ENCODE data around the gene DDX20.
"Not testable (repeated sequence)": the region's sequence is repeated elsewhere in the genome, so short reads cannot be mapped to it uniquely, and the experiment has no call there.

Gene DDX20

DNA sequence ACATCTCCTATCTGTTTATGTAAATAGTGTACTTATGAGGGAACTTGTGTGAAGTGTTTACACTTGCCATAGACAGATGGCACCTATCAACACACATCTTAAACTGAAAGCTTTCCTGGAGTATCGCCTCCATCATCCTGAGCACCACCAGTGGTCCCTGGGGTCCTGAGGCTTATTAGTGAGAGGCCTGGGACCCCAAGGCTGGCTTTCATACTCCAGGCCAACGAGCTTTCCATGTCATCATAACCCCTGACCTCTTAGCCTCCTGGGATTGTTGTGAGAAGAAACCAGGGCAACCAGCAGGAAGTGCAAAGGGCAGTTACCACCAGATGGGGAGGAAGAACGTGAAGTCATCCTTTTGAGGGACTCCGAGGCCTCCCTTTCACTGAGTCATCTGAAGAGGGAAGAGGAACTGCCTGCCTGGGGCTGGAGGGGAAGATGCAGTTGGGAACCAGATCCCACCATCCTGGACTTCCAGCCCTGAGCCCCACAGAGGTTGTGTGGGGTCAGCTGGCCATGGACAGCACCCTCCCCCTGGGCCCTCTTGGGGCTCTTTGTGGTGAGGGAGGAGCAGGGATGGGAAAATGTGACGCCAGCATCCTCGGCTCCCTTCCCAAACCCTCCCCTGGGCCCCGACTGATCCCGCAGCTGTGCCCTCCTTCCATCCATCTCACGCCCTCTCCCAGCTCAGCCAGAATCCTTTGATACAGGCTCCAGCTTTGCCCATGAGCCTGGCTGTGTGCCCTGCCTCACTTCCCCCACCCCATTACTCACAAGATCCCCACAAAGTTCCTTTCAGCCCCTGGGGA, 22.3 kb upstream of the DDX20 start:
- no peak for DNase-seq (ENCODE audit: low spot score)

DNA sequence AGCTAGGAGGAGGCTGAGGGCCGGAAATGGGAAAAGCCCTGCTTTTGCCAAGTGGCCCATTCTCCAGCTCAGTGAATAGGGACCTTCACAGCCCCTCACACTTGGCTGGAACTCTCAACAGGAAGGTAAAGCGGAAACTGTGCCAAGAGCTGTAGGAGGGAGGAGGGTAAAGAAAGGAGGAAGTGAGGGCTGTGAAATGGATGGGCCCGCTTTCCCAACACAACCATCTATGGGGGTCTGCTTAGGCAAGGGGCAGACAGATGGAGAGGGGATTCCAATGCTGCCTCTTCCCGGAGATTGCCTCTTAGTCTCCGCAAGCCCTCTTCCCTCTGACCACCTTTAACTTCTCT, 21.7 kb upstream of the DDX20 start:
- no peak for DNase-seq (ENCODE audit: low spot score)

DNA sequence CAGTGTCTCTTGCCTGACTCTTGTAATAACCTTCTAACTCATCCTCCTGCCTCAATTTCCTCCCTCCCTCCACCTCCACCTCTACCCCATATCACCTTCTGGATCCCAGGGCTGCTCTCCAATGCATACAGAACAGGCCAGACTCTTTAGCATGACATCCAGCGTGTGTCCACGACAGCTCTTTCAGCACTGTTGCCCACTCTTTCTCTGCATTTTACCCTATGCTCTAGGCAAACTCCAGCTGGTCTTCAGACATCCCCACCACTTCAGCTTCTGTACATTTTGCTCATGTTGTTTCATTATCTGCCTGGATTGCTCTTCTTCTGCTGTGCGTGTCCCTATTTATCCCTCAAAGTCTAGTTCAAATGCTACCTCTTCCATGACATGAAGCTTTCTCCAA, 21.3 kb upstream of the DDX20 start:
- DNase-seq (ENCODE audit: low spot score): no peak

DNA sequence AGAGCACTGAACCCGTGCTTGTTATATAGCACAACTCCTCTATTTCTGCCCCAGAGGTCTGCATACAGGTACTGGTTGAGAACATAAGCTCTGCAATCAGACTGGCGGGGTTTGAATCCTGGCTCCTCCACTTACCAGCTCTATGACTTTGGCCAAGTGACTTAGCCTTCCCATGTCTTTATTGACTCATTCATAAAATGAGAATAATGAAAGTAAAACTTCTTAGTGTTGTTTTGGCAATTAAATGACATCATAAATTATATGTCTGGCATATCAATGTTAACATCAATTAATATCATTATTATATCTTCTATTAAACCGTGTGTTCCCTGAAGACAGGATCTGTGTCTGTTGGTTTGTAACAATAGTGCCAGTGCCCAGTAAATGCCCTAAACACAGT, 20.8 kb upstream of the DDX20 start:
- no peak for DNase-seq (ENCODE audit: low spot score)

DNA sequence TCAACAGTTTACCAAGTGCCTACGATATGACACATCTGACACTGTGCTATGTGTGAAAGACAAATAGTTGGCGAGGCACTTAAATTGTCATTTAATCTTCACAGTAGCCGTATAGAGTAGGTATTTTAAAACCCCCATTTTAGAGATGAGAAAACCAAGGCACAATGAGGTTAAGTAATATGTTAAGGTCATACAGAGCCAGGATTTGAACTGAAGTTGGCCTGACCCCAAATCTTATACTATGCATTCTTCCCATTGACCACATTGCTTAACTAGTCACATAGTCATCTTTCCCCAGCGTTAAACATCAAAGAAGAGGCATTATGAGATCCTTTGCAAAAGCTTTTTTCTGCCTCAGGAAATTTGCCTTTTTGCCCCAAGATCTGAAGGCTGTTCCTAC, 20.4 kb upstream of the DDX20 start:
- no peak for DNase-seq (ENCODE audit: low spot score)

DNA sequence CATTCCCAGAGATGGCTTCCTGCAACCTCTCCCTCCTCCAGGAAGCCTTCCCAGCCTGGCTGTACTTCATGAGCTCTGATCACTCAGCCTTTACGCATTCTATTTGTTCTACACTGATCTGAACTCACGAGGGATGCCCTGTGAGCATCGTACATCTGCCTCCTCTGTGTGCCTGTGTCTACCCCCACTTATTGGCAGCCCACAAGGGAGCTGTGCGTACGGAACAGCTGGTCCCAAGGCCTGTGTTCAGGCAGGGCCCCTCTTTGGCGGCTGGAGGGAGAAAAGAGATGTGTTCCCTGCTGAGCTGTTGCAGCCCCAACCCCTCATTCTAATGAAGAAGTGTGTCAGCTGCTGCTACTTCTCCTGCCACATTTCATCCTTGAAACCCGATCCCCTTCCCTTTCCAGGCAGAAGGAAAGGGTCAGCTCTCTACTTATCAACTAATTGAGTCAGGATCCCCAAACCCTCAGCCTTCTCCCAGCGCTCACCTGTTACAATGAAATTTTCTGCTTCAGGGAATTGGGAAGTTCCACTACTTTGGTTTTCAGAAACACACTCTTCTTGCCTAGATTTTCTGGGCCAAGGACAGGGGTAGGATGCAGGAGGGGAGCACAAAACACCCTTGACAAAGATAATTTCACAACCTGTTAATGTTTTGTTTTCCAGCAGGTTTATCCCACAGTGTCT, 19.7 kb upstream of the DDX20 start:
- DNase-seq (ENCODE audit: low spot score): no peak

DNA sequence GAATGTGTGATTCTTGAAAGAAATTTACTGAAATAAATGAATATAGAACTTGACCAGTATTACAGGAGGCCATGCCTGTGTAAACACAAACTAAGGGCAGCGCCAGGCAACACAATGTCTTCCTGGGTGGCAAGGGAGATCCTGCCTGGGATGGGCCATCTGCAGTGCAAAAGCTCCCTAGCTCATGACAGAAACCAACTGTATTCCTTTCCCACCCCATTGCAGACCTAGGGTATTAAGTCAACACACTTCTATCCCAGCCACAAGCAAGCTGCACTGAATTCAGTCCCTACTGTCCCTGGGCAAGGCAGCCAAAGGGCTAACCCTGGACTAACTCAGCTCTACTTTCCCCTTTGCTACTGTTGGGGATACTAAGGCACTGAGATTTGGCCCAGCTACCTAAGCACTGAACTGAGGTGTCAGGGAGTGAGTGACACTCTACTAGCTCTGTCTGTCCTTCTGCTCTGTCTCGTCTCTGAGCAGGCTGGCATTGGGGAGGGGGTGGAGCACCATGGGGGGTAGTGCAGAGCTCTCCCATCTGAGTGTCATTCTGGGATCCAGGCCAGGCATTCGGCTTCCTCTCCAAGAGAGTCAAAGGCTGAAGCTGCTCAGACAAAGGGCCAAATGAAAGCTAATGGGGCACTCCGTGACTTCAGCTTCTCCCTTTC, 19.0 kb upstream of the DDX20 start:
- no peak for DNase-seq (ENCODE audit: low spot score)

DNA sequence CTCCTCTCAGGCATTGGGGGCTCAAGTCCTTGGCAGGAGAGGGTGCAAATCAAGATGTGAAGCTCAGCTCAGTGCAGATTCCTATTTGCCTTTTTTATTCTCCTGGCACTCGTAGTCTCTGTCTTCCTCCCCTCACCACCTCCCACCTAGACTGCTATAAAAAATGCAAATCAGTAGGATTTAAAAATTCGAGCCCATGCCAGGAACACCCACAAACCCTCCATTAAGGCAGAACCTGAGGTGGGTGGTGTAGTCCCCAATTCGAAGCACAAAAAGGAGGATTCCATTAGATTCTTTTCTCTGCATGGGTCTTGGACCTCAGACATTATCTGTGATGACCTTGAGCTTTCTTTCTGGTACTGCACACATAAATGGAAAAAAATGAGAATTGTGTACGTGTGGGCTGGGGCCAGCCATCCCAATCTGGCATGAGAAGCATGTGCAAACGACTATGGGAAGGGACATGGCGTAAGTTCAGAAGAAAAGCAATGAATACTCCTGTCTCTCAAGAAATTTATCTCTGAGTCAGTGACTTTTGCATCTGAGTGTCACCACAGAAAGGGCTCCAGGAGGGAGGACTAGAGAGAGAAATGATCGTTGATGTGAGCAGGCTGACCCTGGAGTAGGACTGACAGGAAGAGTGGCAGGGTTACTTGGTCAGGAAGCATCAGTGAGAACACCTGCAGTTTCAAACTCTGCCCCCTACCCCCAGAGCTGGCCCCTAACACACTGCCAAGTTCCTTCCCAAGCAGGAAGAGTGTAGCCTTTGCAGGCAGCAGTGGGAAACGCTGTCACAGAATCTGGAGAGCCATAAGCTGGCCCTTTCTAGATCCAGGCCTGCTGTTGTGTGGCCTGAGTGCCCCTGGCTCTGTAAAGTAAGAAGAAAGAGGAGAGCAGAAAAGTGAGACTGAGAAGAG, 18.2 kb upstream of the DDX20 start:
- no peak for DNase-seq (ENCODE audit: low spot score)

DNA sequence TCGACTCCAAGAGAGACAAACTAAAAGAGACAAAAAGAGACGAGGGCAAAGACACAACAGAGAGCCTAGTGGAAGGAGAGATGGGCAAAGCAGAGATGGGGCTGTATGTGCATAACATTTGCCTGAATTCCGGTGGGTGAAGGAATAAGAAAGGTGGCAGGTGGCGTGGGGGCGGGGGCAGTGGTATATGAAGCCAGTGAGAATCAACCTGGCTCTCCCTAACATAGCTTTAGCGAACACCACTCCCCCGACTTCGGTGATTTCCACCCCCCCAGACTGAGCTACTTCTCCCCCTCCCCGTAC, 17.6 kb upstream of the DDX20 start:
- no peak for DNase-seq (ENCODE audit: low spot score)

DNA sequence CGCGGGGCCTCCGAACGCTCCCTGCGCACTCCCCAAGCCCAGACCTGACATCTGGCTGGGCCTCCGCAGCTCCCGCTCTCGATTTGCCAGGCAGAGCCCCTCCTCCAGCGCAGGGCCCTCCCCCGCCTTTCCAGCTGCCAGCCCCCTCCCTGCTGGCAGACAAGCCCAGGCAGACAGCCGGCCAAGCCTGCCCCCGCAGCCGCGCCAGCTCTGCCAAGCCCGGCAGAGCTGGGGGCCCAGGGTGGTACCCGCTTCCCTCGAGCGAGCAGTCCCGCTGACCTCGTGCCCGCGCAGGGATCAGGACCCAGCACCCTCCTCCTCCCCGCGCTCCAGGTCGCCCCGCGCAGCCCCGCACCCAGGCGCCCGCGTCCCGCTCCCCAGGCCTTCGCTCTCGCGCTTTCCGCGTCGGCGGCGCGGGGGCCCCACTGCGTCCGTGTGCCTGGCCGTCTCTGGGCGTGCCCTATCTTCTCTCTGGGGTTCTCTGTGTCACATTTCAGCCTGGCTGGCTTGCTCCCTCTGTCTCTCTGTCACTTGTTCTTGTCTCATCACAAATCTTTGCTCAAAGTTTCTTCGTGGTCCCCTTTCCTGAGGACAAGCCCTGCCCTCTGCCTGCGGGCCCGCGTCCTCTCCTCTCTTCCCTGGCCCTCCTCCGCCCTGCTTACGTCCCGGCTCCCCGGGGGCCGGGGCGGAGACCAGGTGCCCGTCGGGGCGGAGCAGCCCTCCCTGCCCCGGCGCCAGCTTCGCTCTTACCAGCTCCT, 17.1 kb upstream of the DDX20 start:
- no peak for DNase-seq (ENCODE audit: low spot score)

DNA sequence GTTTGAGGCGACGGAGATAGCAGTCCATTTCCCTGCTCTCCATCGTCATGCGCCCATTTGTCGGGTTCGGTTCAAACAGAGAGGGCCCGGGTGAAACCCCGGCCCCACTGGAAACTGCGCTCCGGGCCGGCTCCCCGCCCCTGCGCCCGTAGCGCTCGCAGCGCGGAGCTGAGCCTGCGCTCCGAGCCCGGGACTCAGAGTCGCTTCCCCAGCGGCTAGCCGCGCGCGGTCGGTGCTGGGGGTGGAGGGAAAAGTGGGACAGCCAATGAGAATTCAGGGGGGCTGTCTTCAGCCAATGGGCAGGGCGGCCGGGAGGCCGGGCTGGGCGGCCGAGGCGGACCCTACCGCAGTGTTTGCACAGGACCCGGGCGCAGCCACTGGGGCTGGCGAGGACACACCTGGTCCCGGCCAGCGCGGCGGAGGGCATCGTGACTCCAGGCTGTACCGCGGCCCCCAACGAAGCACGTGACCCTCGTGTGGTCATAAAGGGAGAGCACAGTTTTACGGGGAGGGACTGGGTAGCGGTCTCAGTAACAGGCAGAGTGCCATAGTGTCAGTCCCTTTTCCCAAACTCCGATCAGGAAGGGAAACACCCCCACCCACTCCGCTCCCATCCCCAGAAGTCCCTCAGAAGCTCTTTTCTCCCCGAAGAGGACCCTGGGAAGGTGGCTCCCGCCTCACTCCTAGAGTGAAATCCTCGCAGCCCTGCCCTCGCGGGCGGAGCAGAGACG, 16.3 kb upstream of the DDX20 start, which contains the start of gene INKA2:
Gene INKA2 (minus strand): TSS at position 202 of the 731 bp plus-strand sequence. CDS start 153 bp downstream, at position 49.
- DNase-seq (ENCODE audit: low spot score): no peak

DNA sequence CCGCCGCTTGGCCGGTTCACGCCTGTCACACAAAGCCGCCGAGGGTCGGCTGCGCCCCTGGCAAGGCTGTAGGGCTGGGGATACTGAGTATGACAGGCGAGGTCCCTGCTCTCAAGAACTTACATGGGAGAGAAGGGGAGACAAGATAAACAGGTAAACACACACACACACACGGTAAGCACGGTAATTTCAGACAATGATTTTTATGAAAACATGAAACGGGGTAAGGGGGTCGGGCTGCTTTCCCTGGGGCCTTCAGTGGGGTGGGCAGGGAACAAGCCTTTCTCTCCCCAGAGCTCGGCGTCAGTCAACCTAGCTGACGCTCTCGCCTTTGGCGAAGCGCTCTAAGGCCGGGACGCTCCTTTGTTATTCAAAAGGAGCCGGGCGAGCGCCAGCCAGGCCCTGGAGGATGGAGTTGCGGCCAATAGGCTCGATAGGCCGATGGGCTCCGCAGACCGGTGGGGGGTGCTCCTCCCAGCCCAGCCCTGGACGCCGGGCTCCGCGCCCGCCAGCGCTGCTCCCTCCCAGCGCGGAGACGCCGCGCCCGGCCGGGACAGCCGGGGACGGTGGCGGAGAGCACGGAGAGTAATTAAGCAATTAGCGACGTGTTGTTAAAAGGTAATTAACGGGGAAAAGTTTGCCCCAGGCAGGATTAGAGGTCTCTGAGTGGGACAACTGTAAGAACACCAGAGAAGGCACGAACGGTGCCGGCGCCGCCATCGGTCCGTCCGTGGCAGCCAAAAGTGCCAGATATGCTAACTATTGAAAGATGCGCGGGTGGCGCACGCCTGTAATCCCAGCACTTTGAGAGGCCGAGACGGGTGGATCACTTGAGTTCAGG, 15.6 kb upstream of the DDX20 start:
- DNase-seq (ENCODE audit: low spot score): no peak

DNA sequence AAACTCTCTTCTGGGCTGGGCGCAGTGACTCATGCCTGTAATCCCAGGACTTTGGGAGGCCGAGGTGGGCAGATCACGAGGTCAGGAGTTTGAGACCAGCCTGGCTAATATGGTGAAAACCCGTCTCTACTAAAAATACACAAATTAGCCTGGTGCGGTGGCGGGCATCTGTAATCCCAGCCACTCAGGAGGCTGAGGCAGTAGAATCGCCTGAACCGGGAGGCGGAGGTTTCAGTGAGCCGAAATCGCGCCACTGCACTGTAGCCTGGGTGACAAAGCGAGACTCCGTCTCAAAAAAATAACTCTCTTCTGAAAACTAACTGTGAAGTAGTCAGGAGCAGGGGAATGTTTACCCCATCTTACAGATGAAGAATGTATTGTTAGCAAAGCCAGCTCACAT, 13.4 kb upstream of the DDX20 start:
- DNase-seq (ENCODE audit: low spot score): not testable (repeated sequence)

DNA sequence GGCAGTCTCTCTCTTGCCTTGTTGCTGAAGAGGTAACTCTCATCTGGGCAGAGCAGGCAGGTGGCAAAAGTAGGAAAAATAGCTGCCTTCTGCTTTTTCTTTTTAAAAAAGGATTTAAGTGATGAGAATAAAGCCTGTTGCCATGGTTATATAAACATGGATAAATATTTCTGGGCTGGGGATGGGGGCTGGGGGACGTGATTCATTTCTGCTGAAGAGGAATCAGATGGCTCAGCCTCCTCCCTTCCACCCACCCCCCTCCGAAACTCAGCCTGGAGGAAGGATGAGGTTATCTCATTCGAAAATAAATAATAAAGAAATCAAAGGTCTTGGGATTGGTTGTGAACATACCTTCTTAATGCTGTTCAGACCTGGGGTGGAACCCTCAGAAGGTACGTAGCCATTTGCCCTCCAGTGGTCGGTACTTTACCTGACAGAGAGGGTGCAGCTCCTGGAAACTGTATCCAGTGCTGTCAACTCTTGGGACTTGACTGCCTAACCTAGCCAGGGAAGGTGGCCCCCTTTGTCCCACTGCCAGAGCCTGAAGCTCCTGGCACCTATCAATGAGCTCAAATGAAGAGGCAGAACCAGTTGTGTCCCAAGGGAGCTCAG, 12.7 kb upstream of the DDX20 start:
- no peak for DNase-seq (ENCODE audit: low spot score)

DNA sequence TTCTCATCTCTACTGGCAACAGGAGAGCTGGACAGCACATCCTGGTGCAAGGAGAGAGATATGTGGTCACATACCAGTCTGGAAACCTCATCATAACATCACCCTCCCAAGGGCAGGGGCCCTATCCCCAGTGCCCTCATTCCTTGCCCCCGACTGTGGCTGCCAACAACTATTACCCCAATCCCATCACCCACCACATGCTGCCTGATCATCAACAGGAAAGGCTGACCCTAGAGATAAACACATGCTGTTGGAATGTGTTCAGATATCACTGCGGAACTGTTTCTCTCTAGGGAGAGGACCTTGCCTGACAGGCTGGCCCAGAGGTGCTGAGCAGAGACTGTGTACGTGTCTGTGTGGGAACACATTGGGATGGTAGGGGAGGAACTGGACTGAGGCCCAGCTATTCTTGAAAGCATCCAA, 12.0 kb upstream of the DDX20 start:
- DNase-seq (ENCODE audit: low spot score): no peak

DNA sequence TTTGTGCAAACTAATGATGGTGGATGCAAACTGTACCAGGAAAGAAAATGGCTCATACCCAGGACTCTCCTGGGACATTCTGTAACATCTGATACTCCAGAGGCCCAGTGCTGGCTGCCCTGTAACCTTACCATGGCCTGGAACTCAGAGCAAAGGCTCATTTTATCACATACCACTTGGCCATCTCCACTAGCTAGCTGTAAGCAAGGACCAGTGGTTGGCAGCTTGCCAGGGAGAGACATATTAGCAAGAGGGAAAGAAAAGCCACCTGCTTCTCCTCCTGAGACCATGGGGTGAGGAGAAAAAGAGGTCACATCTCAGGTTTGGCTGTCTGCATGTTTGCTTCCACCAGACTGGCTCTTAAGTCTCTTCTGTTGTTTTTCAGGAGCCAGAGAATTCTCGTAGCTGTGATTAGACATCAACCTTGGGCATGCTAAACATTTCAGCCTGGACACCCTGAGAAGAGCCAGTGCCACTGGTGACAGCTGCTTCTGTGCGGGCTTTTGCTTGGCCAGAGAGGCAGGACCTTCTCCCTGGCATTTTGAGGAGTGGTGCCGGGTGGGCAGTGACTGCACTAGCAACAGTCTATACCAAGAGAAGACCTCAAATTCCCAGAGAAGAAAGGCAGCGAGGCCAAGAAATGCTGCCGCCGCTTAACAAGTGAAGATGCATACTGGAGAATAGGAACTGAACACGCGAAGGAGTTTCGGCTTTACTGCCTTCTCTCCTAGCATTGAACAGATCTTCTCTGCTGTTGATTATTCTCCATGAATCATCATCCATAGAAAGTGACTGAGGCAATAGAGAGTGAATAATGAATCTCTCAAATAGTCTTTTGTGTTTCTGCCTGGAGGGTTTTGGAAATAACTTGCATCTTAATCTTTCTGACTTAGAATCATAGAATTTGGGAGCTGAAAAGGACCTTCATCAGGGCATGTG, 9.8 kb upstream of the DDX20 start:
- DNase-seq (ENCODE audit: low spot score): peak; percentile 22

DNA sequence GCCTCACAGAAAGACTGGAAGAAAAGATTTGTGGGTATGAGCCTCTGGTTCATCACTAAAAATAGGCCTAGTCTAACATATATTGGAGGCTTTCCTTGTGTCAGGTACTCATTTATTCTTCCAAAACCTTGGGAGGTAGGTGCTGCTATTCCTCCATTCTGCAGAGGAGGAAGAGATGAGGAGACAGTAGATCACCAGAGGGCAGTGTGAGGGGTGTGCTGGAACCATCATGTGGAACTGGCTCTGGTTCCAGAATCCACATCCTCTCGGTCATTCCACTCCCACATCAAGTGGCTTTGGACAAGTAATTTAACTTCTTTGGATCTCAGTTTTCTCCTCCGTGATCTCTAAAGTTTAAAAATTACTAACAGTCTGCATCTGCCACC, 9.1 kb upstream of the DDX20 start:
- no peak for DNase-seq (ENCODE audit: low spot score)

DNA sequence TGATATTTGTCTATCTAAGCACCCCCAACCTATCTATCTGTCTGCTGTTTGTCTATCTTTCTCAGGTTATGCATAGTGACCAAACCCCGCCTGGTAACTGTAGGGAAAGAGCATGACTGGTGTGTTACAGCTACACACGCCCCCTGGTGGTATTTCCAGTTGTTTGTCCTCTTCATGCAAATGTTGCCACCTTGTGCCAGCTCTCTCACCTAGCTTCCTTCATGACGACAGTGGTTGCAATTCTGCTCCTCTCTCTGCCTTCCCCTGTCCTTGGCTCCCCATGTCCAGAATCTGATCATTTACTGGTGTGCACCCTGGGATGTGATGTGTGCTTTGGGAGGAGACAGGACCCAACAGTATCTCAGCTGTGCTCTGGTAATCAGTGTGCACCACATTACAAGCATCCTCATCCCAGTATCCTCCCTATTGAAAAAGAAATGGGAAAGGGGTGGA, 8.4 kb upstream of the DDX20 start:
- peak; percentile 44 for DNase-seq (ENCODE audit: low spot score)
